Hippocampal formation (tissue), 2 donors: ENCODE measurements around the gene TENT4A.
A peak's percentile ranks its signal among the peaks of the same experiment; 100 is the strongest.

Experiments
- DNase-seq, 2 donors: peaks; one replicate each; lab custom pipeline; 2025; lab: John Stamatoyannopoulos, UW

Gene TENT4A

GRCh38 chr5:6733411-6734242 is 20.4 kb downstream of the TENT4A start:
- DNase-seq: no peak

- DNase-seq: no peak
Measured at GRCh38 chr5:6734243-6734700, 21.0 kb downstream of the TENT4A start.

- no peak for DNase-seq
Measured at GRCh38 chr5:6734781-6735180, 21.5 kb downstream of the TENT4A start.

- no peak for DNase-seq
Measured at GRCh38 chr5:6736106-6736505, 22.9 kb downstream of the TENT4A start.

- DNase-seq: no peak
Measured at GRCh38 chr5:6736524-6737042, 23.4 kb downstream of the TENT4A start.

- DNase-seq: no peak
Measured at GRCh38 chr5:6737043-6737941, 24.1 kb downstream of the TENT4A start.

- no peak for DNase-seq
Measured at GRCh38 chr5:6739603-6740002, 26.4 kb downstream of the TENT4A start.

- DNase-seq: no peak
Measured at GRCh38 chr5:6740586-6741150, 27.4 kb downstream of the TENT4A start.

- DNase-seq: no peak
Measured at GRCh38 chr5:6742081-6742758, 29.0 kb downstream of the TENT4A start.

- no peak for DNase-seq
Measured at GRCh38 chr5:6743161-6743560, 29.9 kb downstream of the TENT4A start.

- DNase-seq: no peak
Measured at GRCh38 chr5:6744841-6745705, 31.8 kb downstream of the TENT4A start.

- peak in 1 of 2 donors; percentile 57 for DNase-seq
Measured at GRCh38 chr5:6745706-6746222, 32.5 kb downstream of the TENT4A start.

GRCh38 chr5:6746244-6746643 is 33.0 kb downstream of the TENT4A start:
- DNase-seq: no peak

GRCh38 chr5:6747103-6747502 is 33.9 kb downstream of the TENT4A start:
- no peak for DNase-seq

- no peak for DNase-seq
Measured at GRCh38 chr5:6748142-6748541, 34.9 kb downstream of the TENT4A start.

- DNase-seq: no peak
Measured at GRCh38 chr5:6749026-6749716, 35.9 kb downstream of the TENT4A start.

GRCh38 chr5:6750142-6750840 is 37.1 kb downstream of the TENT4A start:
- DNase-seq: no peak

- DNase-seq: no peak
Measured at GRCh38 chr5:6750951-6751685, 37.9 kb downstream of the TENT4A start.
